Neural progenitor cell (in vitro differentiated cells): ENCODE data around the gene ZNF672. TPM values are rescaled to one million over a fixed set of nuclear protein-coding genes. Genes with fewer than 3 reads are reported as not detected.

Experiments used
- DNase-seq: peaks from one replicate; pipeline ENCODE4 v3.0.0-alpha.2; 2016; ENCODE audit warnings: low spot score
- H2AFZ ChIP-seq: fragments of 200-600 bp; sonication (generic); replicated peaks from 2 replicates; pipeline ENCODE4 v1.6.1; 2016; ENCODE audit warnings: antibody characterized with exemption
- H3F3A ChIP-seq: fragments of 200-600 bp; sonication (generic); 2 replicates; pipeline ENCODE4 v1.6.1; 2016; ENCODE audit warnings: antibody characterized with exemption, low read depth
- H3K27ac ChIP-seq: fragments of 200-600 bp; sonication (generic); 2 replicates; pipeline ENCODE4 v1.5.1; 2016; ENCODE audit warnings: mild to moderate bottlenecking
- H3K27me3 ChIP-seq: fragments of 200-600 bp; sonication (generic); 2 replicates; pipeline ENCODE4 v1.6.1; 2016; ENCODE audit warnings: mild to moderate bottlenecking, moderate library complexity
- H3K36me3 ChIP-seq: fragments of 200-600 bp; sonication (generic); 2 replicates; pipeline ENCODE4 v1.5.1; 2016
- H3K4me1 ChIP-seq: fragments of 200-600 bp; sonication (generic); 2 replicates; pipeline ENCODE4 v1.6.1; 2016; ENCODE audit warnings: mixed run types
- H3K4me2 ChIP-seq: fragments of 200-600 bp; sonication (generic); 2 replicates; pipeline ENCODE4 v1.6.1; 2016
- H3K4me3 ChIP-seq: fragments of 200-600 bp; sonication (generic); 2 replicates; pipeline ENCODE4 v1.5.1; 2016
- H3K79me2 ChIP-seq: fragments of 200-600 bp; sonication (generic); 2 replicates; pipeline ENCODE4 v1.6.1; 2016; ENCODE audit warnings: low read depth
- H3K9ac ChIP-seq: fragments of 200-600 bp; sonication (generic); 2 replicates; pipeline ENCODE4 v1.6.1; 2016
- H3K9me3 ChIP-seq: fragments of 200-600 bp; sonication (generic); 2 replicates; pipeline ENCODE4 v1.5.1; 2016; ENCODE audit warnings: low read depth
- H4K20me1 ChIP-seq: fragments of 200-600 bp; sonication (generic); 2 replicates; pipeline ENCODE4 v1.6.1; 2016; ENCODE audit warnings: low read depth
- H3K27ac Mint-ChIP-seq: 3 replicates; pipeline ENCODE4 v1.8.0; 2021; ENCODE audit warnings: mixed read lengths
- H3K27me3 Mint-ChIP-seq: 2 replicates; pipeline ENCODE4 v1.8.0; 2022; ENCODE audit warnings: low read depth, mild to moderate bottlenecking, inconsistent platforms, moderate library complexity, mixed read lengths; ENCODE audit not compliant: insufficient read depth
- H3K36me3 Mint-ChIP-seq: 3 replicates; pipeline ENCODE4 v1.8.0; 2021; ENCODE audit warnings: mixed read lengths
- H3K4me1 Mint-ChIP-seq: 3 replicates; pipeline ENCODE4 v1.8.0; 2021; ENCODE audit warnings: mixed read lengths
- H3K4me3 Mint-ChIP-seq: 3 replicates; pipeline ENCODE4 v1.8.0; 2021; ENCODE audit warnings: mild to moderate bottlenecking, moderate library complexity, mixed read lengths
- H3K9me3 Mint-ChIP-seq: 3 replicates; pipeline ENCODE4 v1.8.0; 2020; ENCODE audit warnings: mixed read lengths
- CTCF ChIP-seq: fragments of 200-600 bp; sonication (generic); IDR thresholded peaks from 2 replicates; pipeline ENCODE4 v1.5.1; 2017; ENCODE audit warnings: antibody characterized with exemption, mild to moderate bottlenecking
- EZH2 ChIP-seq: fragments of 200-600 bp; sonication (generic); IDR thresholded peaks from 2 replicates; pipeline ENCODE4 v1.6.1; 2017; ENCODE audit warnings: antibody characterized with exemption, mild to moderate bottlenecking, moderate library complexity
- EZH2phosphoT487 ChIP-seq: fragments of 200-600 bp; sonication (generic); IDR thresholded peaks from 2 replicates; pipeline ENCODE4 v1.6.1; 2017; ENCODE audit warnings: antibody characterized with exemption
- total RNA-seq: library from RNA; depleted of rRNA; stranded (reverse); fragments of >200 nt; gene quantifications from 2 replicates; pipeline ENCODE4 v1.2.3, GENCODE V29; 2015; ENCODE audit warnings: low replicate concordance

ZNF672 gene
- total RNA-seq, 1 donor from 2014 or later: 16.9 TPM

- TF ChIP-seq EZH2: no peak
- no peak for TF ChIP-seq EZH2phosphoT487
- TF ChIP-seq CTCF: no peak
- no peak overlapping the region for H3K4me3 Mint-ChIP-seq
- peaks cover 22% of the 10 kb centered on the region for H3K4me1 Mint-ChIP-seq
These were observed 538 bp downstream of the ZNF672 start for GRCh38 chr1:248838357-248839167.

GRCh38 chr1:248839168-248839555 lies 1.1 kb downstream of the ZNF672 start:
- no peak for DNase-seq
- Histone ChIP-seq H3K9ac (no peak overlapping the region), H4K20me1 (peaks cover 30% of the 10 kb centered on the region), H3K27ac (peak overlapping the region; percentile 79), H3K4me3 (peak overlapping the region; percentile 87), H3K4me2 (peak overlapping the region; percentile 89), H3K79me2 (peaks cover 47% of the 10 kb centered on the region), H3K4me1 (peaks cover 8% of the 10 kb centered on the region), H3K27me3 (peaks cover 16% of the 10 kb centered on the region), H3F3A (peaks cover 14% of the 10 kb centered on the region), H3K36me3 (no peaks in the 10 kb centered on the region), H2AFZ (peak overlapping the region; percentile 78), H3K9me3 (no peaks in the 10 kb centered on the region)
- peak overlapping the region; percentile 62 for H3K27ac Mint-ChIP-seq
- no peaks in the 10 kb centered on the region for H3K27me3 Mint-ChIP-seq
- no peaks in the 10 kb centered on the region for H3K36me3 Mint-ChIP-seq
- peaks cover 22% of the 10 kb centered on the region for H3K4me1 Mint-ChIP-seq
- no peak for TF ChIP-seq EZH2phosphoT487
- no peak for TF ChIP-seq CTCF
- TF ChIP-seq EZH2: no peak
- H3K9me3 Mint-ChIP-seq: no peaks in the 10 kb centered on the region
- H3K4me3 Mint-ChIP-seq: no peak overlapping the region

More at GRCh38 chr1:248838357-248839167, 538 bp downstream of the ZNF672 start:
- peaks cover 22% of the 10 kb centered on the region for H3K27me3 ChIP-seq
- peaks cover 27% of the 10 kb centered on the region for H4K20me1 ChIP-seq
- peak overlapping the region; percentile 87 for H3K9ac ChIP-seq
- peak overlapping the region; percentile 62 for H3K27ac Mint-ChIP-seq
- peak overlapping the region; percentile 87 for H3K4me3 ChIP-seq
- H3F3A ChIP-seq: peaks cover 14% of the 10 kb centered on the region
- no peaks in the 10 kb centered on the region for H3K9me3 Mint-ChIP-seq
- H3K9me3 ChIP-seq: no peaks in the 10 kb centered on the region
- no peaks in the 10 kb centered on the region for H3K27me3 Mint-ChIP-seq
- peak overlapping the region; percentile 78 for H2AFZ ChIP-seq
- H3K79me2 ChIP-seq: peaks cover 41% of the 10 kb centered on the region
- no peaks in the 10 kb centered on the region for H3K36me3 Mint-ChIP-seq
- peak; percentile 96 for DNase-seq
- H3K4me2 ChIP-seq: peak overlapping the region; percentile 89
- H3K36me3 ChIP-seq: no peaks in the 10 kb centered on the region
- H3K4me1 ChIP-seq: peaks cover 8% of the 10 kb centered on the region
- H3K27ac ChIP-seq: peak overlapping the region; percentile 91

GRCh38 chr1:248840946-248841345 lies 2.9 kb downstream of the ZNF672 start:
- Histone ChIP-seq H3K4me3 (no peak overlapping the region), H3K36me3 (no peaks in the 10 kb centered on the region), H3K27me3 (peaks cover 3% of the 10 kb centered on the region), H3K4me2 (no peak overlapping the region), H3K4me1 (peaks cover 8% of the 10 kb centered on the region), H3F3A (peaks cover 14% of the 10 kb centered on the region), H3K79me2 (peaks cover 49% of the 10 kb centered on the region), H2AFZ (no peak overlapping the region), H3K9ac (no peak overlapping the region), H3K9me3 (no peaks in the 10 kb centered on the region), H4K20me1 (peaks cover 30% of the 10 kb centered on the region), H3K27ac (no peak overlapping the region)
- Mint-ChIP-seq H3K4me1 (peaks cover 22% of the 10 kb centered on the region), H3K36me3 (peaks cover 5% of the 10 kb centered on the region), H3K9me3 (no peaks in the 10 kb centered on the region), H3K27ac (peak overlapping the region; percentile 36), H3K27me3 (no peaks in the 10 kb centered on the region), H3K4me3 (peak overlapping the region; percentile 36)
- DNase-seq: no peak
- TF ChIP-seq EZH2: no peak
- no peak for TF ChIP-seq EZH2phosphoT487
- no peak for TF ChIP-seq CTCF
